ENCODE measurements around the gene ADAM21.

GRCh38 chr14:70473825-70474224 is 21.9 kb downstream of the ADAM21 start:
- TF ChIP-seq POLR2A (IDR thresholded peaks at IDR 0.05; ENCODE audit: low read length) (no peak), GATA1 (IDR thresholded peaks at IDR 0.05; ENCODE audit: low read depth, low read length) (no peak)
